Measurements from ENCODE around the gene IL10RB. TPM values are rescaled to one million over a fixed set of nuclear protein-coding genes. Genes with fewer than 3 reads are reported as not detected.

IL10RB gene
- total and polyA plus RNA-seq, 2 experiments from 2014 or later, result 27.1 to 29.2 TPM

GRCh38 chr21:33234635-33235520 lies 31.3 kb upstream of the IL10RB start:
- Histone ChIP-seq H2AFZ (no peak overlapping the region), H3K36me3 (replicated peaks; ENCODE audit: insufficient read depth, low read depth) (no peaks in the 10 kb centered on the region), H3K9me3 (ENCODE audit: low read depth) (no peaks in the 10 kb centered on the region), H3K79me2 (peaks cover 83% of the 10 kb centered on the region), H3K27ac (no peak overlapping the region), H3K4me1 (ENCODE audit: insufficient read depth) (peaks cover 10% of the 10 kb centered on the region), H3K27me3 (no peaks in the 10 kb centered on the region), H3K4me3 (no peak overlapping the region), H4K20me1 (ENCODE audit: insufficient read depth, poor library complexity, severe bottlenecking) (no peaks in the 10 kb centered on the region), H3K9me2 (replicated peaks; ENCODE audit: insufficient read depth) (no peaks in the 10 kb centered on the region), H3K4me2 (no peak overlapping the region)
- 81% methylated on average over 3 of the region's 3 CpGs for WGBS (ENCODE audit: low lambda C conversion rate, missing lambda C conversion rate)
- TF ChIP-seq, protein P1, sequence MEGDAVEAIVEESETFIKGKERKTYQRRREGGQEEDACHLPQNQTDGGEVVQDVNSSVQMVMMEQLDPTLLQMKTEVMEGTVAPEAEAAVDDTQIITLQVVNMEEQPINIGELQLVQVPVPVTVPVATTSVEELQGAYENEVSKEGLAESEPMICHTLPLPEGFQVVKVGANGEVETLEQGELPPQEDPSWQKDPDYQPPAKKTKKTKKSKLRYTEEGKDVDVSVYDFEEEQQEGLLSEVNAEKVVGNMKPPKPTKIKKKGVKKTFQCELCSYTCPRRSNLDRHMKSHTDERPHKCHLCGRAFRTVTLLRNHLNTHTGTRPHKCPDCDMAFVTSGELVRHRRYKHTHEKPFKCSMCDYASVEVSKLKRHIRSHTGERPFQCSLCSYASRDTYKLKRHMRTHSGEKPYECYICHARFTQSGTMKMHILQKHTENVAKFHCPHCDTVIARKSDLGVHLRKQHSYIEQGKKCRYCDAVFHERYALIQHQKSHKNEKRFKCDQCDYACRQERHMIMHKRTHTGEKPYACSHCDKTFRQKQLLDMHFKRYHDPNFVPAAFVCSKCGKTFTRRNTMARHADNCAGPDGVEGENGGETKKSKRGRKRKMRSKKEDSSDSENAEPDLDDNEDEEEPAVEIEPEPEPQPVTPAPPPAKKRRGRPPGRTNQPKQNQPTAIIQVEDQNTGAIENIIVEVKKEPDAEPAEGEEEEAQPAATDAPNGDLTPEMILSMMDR (IDR thresholded peaks at IDR 0.05; ENCODE audit: poor library complexity), result no peak
- TF ChIP-seq EZH2phosphoT487 (IDR thresholded peaks at IDR 0.05; ENCODE audit: low read depth, severe bottlenecking, unreplicated experiment) (no peak), EZH2 (IDR thresholded peaks at IDR 0.05; ENCODE audit: borderline replicate concordance) (no peak)
- DNase-seq (ENCODE audit: low spot score), result no peak

GRCh38 chr21:33236013-33236686 lies 30.0 kb upstream of the IL10RB start:
- Histone ChIP-seq H3K4me3 (no peak overlapping the region), H2AFZ (no peak overlapping the region), H3K9me3 (ENCODE audit: low read depth) (no peaks in the 10 kb centered on the region), H3K27ac (no peak overlapping the region), H3K36me3 (replicated peaks; ENCODE audit: insufficient read depth, low read depth) (no peaks in the 10 kb centered on the region), H3K4me2 (no peak overlapping the region), H3K4me1 (ENCODE audit: insufficient read depth) (peaks cover 8% of the 10 kb centered on the region), H4K20me1 (ENCODE audit: insufficient read depth, poor library complexity, severe bottlenecking) (no peaks in the 10 kb centered on the region), H3K27me3 (no peaks in the 10 kb centered on the region), H3K9me2 (replicated peaks; ENCODE audit: insufficient read depth) (no peaks in the 10 kb centered on the region), H3K79me2 (peaks cover 73% of the 10 kb centered on the region)
- 100% methylated on average over 6 of the region's 6 CpGs for WGBS (ENCODE audit: low lambda C conversion rate, missing lambda C conversion rate)
- DNase-seq (ENCODE audit: low spot score), result no peak
- TF ChIP-seq EZH2phosphoT487 (IDR thresholded peaks at IDR 0.05; ENCODE audit: low read depth, severe bottlenecking, unreplicated experiment), result no peak
- TF ChIP-seq EZH2 (IDR thresholded peaks at IDR 0.05; ENCODE audit: borderline replicate concordance), result no peak
- TF ChIP-seq, protein P1 (IDR thresholded peaks at IDR 0.05; ENCODE audit: poor library complexity), result no peak

DNA sequence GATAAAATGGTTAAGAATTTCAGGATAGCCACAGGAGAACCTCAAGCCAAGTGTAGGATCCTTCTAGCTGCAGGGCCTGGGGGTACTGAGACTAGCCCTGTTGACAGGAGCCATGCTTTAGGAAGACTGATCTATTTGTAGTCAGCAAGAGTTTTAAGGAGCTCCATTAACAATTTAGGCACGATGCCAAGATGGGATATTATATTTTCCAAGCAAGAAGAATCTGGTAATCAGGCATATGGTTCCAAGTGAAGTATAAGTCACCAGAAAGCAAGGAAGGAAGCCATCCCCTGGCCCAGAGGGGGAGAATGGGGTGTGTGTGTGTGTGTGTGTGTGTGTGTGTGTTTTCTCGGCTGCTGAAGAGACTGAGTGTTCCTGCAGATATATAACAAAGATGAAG lies 29.4 kb upstream of the IL10RB start:
- H3K79me2 ChIP-seq, result peaks cover 67% of the 10 kb centered on the region
- no peaks in the 10 kb centered on the region for H3K27me3 ChIP-seq
- TF ChIP-seq, protein P1 (IDR thresholded peaks at IDR 0.05; ENCODE audit: poor library complexity), result no peak
- TF ChIP-seq EZH2phosphoT487 (IDR thresholded peaks at IDR 0.05; ENCODE audit: low read depth, severe bottlenecking, unreplicated experiment), result no peak
- no peak for TF ChIP-seq EZH2 (IDR thresholded peaks at IDR 0.05; ENCODE audit: borderline replicate concordance)
- H3K9me2 ChIP-seq (replicated peaks; ENCODE audit: insufficient read depth), result no peaks in the 10 kb centered on the region
- H2AFZ ChIP-seq, result no peak overlapping the region
- no peaks in the 10 kb centered on the region for H3K9me3 ChIP-seq (ENCODE audit: low read depth)
- H3K36me3 ChIP-seq (replicated peaks; ENCODE audit: insufficient read depth, low read depth), result no peaks in the 10 kb centered on the region
- no peak overlapping the region for H3K4me3 ChIP-seq
- H3K4me2 ChIP-seq, result no peak overlapping the region
- WGBS (ENCODE audit: low lambda C conversion rate, missing lambda C conversion rate), result 92% methylated on average over 2 of the region's 2 CpGs
- no peaks in the 10 kb centered on the region for H4K20me1 ChIP-seq (ENCODE audit: insufficient read depth, poor library complexity, severe bottlenecking)
- DNase-seq (ENCODE audit: low spot score), result no peak
- H3K4me1 ChIP-seq (ENCODE audit: insufficient read depth), result peaks cover 8% of the 10 kb centered on the region
- no peak overlapping the region for H3K27ac ChIP-seq

Data from hepatocyte (in vitro differentiated cells).